ENCODE data around the gene EIF3K.

The EIF3K gene

DNA sequence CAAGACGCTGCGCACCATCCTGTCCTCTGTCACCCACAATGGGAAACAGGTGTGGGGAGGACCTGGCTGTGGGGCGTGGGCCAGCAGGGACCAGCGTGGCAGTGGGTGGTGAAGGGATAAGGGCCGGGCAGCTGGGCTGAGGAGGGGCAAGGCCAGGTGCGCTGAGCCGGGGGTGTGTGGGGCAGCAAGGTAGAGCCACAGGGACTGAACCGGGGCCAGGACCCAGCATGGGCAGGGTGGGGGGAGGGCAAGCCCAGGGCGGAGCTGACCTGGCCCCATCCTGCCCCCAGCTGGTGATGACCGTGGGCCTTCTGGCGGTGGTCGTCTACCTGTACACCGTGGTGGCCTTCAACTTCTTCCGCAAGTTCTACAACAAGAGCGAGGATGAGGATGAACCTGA lies 38.9 kb upstream of the EIF3K start:
- H3K9me3 ChIP-seq (ENCODE audit: severe bottlenecking): no peaks in the 10 kb centered on the region
- TF ChIP-seq, protein P1, sequence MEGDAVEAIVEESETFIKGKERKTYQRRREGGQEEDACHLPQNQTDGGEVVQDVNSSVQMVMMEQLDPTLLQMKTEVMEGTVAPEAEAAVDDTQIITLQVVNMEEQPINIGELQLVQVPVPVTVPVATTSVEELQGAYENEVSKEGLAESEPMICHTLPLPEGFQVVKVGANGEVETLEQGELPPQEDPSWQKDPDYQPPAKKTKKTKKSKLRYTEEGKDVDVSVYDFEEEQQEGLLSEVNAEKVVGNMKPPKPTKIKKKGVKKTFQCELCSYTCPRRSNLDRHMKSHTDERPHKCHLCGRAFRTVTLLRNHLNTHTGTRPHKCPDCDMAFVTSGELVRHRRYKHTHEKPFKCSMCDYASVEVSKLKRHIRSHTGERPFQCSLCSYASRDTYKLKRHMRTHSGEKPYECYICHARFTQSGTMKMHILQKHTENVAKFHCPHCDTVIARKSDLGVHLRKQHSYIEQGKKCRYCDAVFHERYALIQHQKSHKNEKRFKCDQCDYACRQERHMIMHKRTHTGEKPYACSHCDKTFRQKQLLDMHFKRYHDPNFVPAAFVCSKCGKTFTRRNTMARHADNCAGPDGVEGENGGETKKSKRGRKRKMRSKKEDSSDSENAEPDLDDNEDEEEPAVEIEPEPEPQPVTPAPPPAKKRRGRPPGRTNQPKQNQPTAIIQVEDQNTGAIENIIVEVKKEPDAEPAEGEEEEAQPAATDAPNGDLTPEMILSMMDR (IDR thresholded peaks at IDR 0.05; ENCODE audit: poor library complexity, severe bottlenecking): no peak
- H3K4me1 ChIP-seq (ENCODE audit: insufficient read depth, poor library complexity, severe bottlenecking): no peaks in the 10 kb centered on the region

DNA sequence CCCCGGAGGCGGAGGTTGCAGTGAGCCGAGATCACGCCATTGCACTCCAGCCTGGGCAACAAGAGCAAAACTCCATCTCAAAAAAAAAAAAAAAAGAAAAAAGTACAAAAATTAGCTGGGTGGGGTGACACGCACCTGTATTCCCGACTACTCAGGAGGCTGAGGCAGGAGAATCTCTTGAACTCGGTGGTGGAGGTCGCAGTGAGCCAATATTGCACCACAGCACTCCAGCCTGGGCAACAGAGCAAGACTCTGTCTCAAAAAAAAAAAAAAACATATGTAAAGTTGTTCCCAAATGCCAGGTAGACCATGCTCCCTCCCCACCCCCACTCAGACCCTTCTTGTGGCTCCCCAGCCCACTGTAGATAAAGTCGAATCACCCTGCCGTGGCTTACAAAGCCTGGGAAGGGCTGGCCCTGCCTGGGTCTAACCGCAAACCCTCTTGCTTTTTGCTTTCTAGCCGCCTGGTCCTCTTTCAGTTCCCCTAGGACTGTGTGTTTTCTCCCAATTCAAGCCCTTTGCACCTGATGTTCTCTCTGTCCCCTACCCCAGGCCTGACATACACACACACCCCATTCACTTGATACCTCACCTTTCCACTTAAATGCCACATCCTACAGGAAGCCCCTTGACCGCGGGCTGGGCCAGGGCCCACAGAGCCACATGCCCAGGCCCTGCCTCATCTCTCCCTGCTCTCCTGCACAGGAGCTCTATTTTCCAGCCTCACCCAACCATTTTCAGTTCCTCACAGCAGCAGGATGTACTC lies 35.6 kb upstream of the EIF3K start:
- no peaks in the 10 kb centered on the region for H3K4me1 ChIP-seq (ENCODE audit: insufficient read depth, poor library complexity, severe bottlenecking)
- H3K27ac ChIP-seq (ENCODE audit: poor library complexity, severe bottlenecking): no peak overlapping the region
- H3K36me3 ChIP-seq (ENCODE audit: low read depth): no peaks in the 10 kb centered on the region
- no peak for DNase-seq (ENCODE audit: low spot score)
- no peaks in the 10 kb centered on the region for H3K9me3 ChIP-seq (ENCODE audit: severe bottlenecking)
- ATAC-seq (ENCODE audit: low read depth): no peak
- H3K4me3 ChIP-seq (ENCODE audit: severe bottlenecking): no peak overlapping the region
- H3K27me3 ChIP-seq (ENCODE audit: insufficient read depth, poor library complexity, severe bottlenecking): no peaks in the 10 kb centered on the region
- TF ChIP-seq, protein P1 (IDR thresholded peaks at IDR 0.05; ENCODE audit: poor library complexity, severe bottlenecking): no peak

More for the DNA sequence above, 38.9 kb upstream of the EIF3K start:
- ATAC-seq (ENCODE audit: low read depth) (no peak), DNase-seq (ENCODE audit: low spot score) (no peak)
- Histone ChIP-seq H3K27ac (ENCODE audit: poor library complexity, severe bottlenecking) (no peak overlapping the region), H3K36me3 (ENCODE audit: low read depth) (no peaks in the 10 kb centered on the region), H3K27me3 (ENCODE audit: insufficient read depth, poor library complexity, severe bottlenecking) (no peaks in the 10 kb centered on the region), H3K4me3 (ENCODE audit: severe bottlenecking) (no peak overlapping the region)

DNA sequence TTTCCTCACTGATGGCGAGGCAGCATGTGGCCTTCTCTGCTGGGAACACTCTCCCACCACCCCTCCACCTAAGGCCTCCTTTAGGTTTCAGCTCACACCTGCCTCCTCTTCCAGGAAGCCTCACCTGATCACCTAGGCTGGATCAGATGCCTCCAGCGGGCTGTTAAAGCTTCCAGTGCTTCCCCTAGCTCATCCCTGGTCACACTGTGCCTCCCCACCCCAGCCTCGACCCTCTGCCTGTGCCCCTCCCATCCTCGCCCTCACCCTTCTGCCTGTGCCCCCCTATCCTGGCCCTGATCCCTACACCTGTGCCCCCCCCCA lies 35.0 kb upstream of the EIF3K start:
- Histone ChIP-seq H3K36me3 (ENCODE audit: low read depth) (no peaks in the 10 kb centered on the region), H3K27ac (ENCODE audit: poor library complexity, severe bottlenecking) (no peak overlapping the region), H3K9me3 (ENCODE audit: severe bottlenecking) (no peaks in the 10 kb centered on the region), H3K4me3 (ENCODE audit: severe bottlenecking) (no peak overlapping the region), H3K4me1 (ENCODE audit: insufficient read depth, poor library complexity, severe bottlenecking) (no peaks in the 10 kb centered on the region), H3K27me3 (ENCODE audit: insufficient read depth, poor library complexity, severe bottlenecking) (no peaks in the 10 kb centered on the region)
- ATAC-seq (ENCODE audit: low read depth) (no peak), DNase-seq (ENCODE audit: low spot score) (no peak)
- TF ChIP-seq, protein P1 (IDR thresholded peaks at IDR 0.05; ENCODE audit: poor library complexity, severe bottlenecking): no peak

DNA sequence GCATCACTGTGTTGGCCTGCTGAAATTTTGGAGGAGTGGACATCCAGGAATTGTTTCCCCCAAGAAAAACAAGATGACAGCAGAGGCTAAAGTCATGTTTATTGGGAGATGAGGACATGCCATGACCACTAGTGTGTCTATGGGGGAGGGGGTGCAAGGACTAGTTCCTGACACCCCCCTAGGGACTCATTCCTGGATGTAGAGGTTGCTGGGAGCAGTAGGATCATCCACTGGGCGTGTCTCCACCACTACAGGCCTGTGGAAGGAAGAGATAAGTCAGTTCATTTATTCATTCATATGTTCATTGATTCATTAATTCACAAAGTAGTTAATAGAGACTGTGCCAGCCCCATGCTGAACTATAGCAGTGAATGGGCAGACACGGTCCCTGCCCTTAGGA lies 31.4 kb upstream of the EIF3K start:
- ATAC-seq (ENCODE audit: low read depth) (no peak), DNase-seq (ENCODE audit: low spot score) (no peak)
- no peaks in the 10 kb centered on the region for H3K4me1 ChIP-seq (ENCODE audit: insufficient read depth, poor library complexity, severe bottlenecking)
- no peak overlapping the region for H3K27ac ChIP-seq (ENCODE audit: poor library complexity, severe bottlenecking)
- no peaks in the 10 kb centered on the region for H3K36me3 ChIP-seq (ENCODE audit: low read depth)
- no peaks in the 10 kb centered on the region for H3K27me3 ChIP-seq (ENCODE audit: insufficient read depth, poor library complexity, severe bottlenecking)
- H3K9me3 ChIP-seq (ENCODE audit: severe bottlenecking): no peaks in the 10 kb centered on the region
- TF ChIP-seq, protein P1 (IDR thresholded peaks at IDR 0.05; ENCODE audit: poor library complexity, severe bottlenecking): no peak
- no peak overlapping the region for H3K4me3 ChIP-seq (ENCODE audit: severe bottlenecking)

DNA sequence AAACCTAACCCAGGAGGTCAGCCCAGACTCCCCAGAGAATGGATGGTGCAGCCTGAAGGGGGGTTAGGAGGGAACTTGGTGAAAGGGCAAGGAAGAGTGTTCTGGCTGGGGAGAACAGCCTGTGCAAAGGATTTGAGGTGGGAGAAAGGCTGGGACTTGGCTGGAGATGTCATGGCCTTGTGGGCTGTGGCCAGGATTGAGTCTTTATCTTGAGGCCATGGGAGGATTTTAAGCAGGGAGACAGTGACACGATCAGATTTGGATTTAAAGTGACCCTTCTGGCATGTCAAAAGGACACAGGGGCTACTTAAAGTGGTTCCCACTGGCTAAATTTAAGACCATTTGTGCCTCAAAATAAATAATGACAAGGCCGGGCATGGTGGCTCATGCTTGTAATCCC lies 30.9 kb upstream of the EIF3K start:
- no peaks in the 10 kb centered on the region for H3K36me3 ChIP-seq (ENCODE audit: low read depth)
- H3K4me1 ChIP-seq (ENCODE audit: insufficient read depth, poor library complexity, severe bottlenecking): no peaks in the 10 kb centered on the region
- no peaks in the 10 kb centered on the region for H3K27me3 ChIP-seq (ENCODE audit: insufficient read depth, poor library complexity, severe bottlenecking)
- no peak overlapping the region for H3K4me3 ChIP-seq (ENCODE audit: severe bottlenecking)
- ATAC-seq (ENCODE audit: low read depth) (no peak), DNase-seq (ENCODE audit: low spot score) (no peak)
- no peak overlapping the region for H3K27ac ChIP-seq (ENCODE audit: poor library complexity, severe bottlenecking)
- TF ChIP-seq, protein P1 (IDR thresholded peaks at IDR 0.05; ENCODE audit: poor library complexity, severe bottlenecking): no peak
- H3K9me3 ChIP-seq (ENCODE audit: severe bottlenecking): no peaks in the 10 kb centered on the region

Data from RWPE2 (cell line).